WTC11 (cell line): Measurements from ENCODE around the gene TMPRSS6. TPM values are rescaled to one million over a fixed set of nuclear protein-coding genes. Genes with fewer than 3 reads are reported as not detected.

Experiments
- ATAC-seq: fragments of 200-7000 bp; cut with Tn5 transposase; 2 replicates; pipeline ENCODE4 v1.10.0; 2021; ENCODE audit warnings: mild to moderate bottlenecking, moderate library complexity
- CTCF ChIA-PET: fragments of 300-600 bp; sonication (Branson Sonifier 250); formaldehyde crosslinking; loops from one replicate; lab custom pipeline; 2021; ENCODE audit warnings: antibody characterized with exemption; lab: Charles Lee
- POLR2A ChIA-PET: fragments of 350-600 bp; sonication (Branson Sonifier 250); formaldehyde crosslinking; loops from one replicate; lab custom pipeline; 2021; ENCODE audit warnings: antibody characterized with exemption; lab: Charles Lee
- DNase-seq: peaks from one replicate; pipeline ENCODE4 v3.0.0; 2021; ENCODE audit warnings: low spot score
- H3K27ac Mint-ChIP-seq: 2 replicates; pipeline ENCODE4 v1.8.0; 2021; ENCODE audit warnings: mixed read lengths
- H3K27me3 Mint-ChIP-seq: 2 replicates; pipeline ENCODE4 v1.8.0; 2021; ENCODE audit warnings: low read depth, mild to moderate bottlenecking, moderate library complexity, mixed read lengths
- H3K36me3 Mint-ChIP-seq: 2 replicates; pipeline ENCODE4 v1.8.0; 2021; ENCODE audit warnings: mixed read lengths
- H3K4me1 Mint-ChIP-seq: 2 replicates; pipeline ENCODE4 v1.8.0; 2022; ENCODE audit warnings: mixed read lengths
- H3K4me3 Mint-ChIP-seq: 2 replicates; pipeline ENCODE4 v1.8.0; 2021; ENCODE audit warnings: mild to moderate bottlenecking, moderate library complexity, mixed read lengths
- H3K9me3 Mint-ChIP-seq: 2 replicates; pipeline ENCODE4 v1.8.0; 2021; ENCODE audit warnings: mixed read lengths
- ATF2 ChIP-seq: sonication (generic); formaldehyde crosslinking; IDR thresholded peaks from 2 replicates; pipeline ENCODE4 v1.8.1; 2022; ENCODE audit warnings: low read depth, missing genetic modification reagents, borderline replicate concordance
- CBFB ChIP-seq: sonication (generic); formaldehyde crosslinking; IDR thresholded peaks from 2 replicates; pipeline ENCODE4 v1.8.1; 2022; ENCODE audit warnings: mild to moderate bottlenecking, low read depth, missing genetic modification reagents
- CDX4 ChIP-seq: fragments of 250-450 bp; sonication (Bioruptor Pico); IDR thresholded peaks from 2 replicates; pipeline ENCODE4 v1.9.0; 2021; ENCODE audit warnings: moderate library complexity, mild to moderate bottlenecking, inconsistent platforms, borderline replicate concordance
- CREM ChIP-seq: sonication (generic); formaldehyde crosslinking; IDR thresholded peaks from 2 replicates; pipeline ENCODE4 v1.8.1; 2022; ENCODE audit warnings: mild to moderate bottlenecking, missing genetic modification reagents, moderate library complexity
- E2F1 ChIP-seq: sonication (generic); formaldehyde crosslinking; IDR thresholded peaks from 2 replicates; pipeline ENCODE4 v1.8.0; 2022; ENCODE audit warnings: mild to moderate bottlenecking, missing genetic modification reagents
- ELF4 ChIP-seq: sonication (generic); formaldehyde crosslinking; IDR thresholded peaks from 2 replicates; pipeline ENCODE4 v1.8.1; 2022; ENCODE audit warnings: low read depth, mild to moderate bottlenecking, moderate library complexity, missing genetic modification reagents
- EMX1 ChIP-seq: fragments of 250-450 bp; sonication (Bioruptor Pico); IDR thresholded peaks from 2 replicates; pipeline ENCODE4 v1.8.0; 2021; ENCODE audit warnings: mild to moderate bottlenecking
- GRHL2 ChIP-seq: fragments of 250-450 bp; sonication (Bioruptor Pico); IDR thresholded peaks from 2 replicates; pipeline ENCODE4 v1.8.0; 2022; ENCODE audit warnings: mild to moderate bottlenecking, moderate library complexity; ENCODE audit not compliant: insufficient replicate concordance, severe bottlenecking
- IRF2 ChIP-seq: sonication (generic); formaldehyde crosslinking; IDR thresholded peaks from 2 replicates; pipeline ENCODE4 v1.8.0; 2022; ENCODE audit warnings: low read depth, missing genetic modification reagents, borderline replicate concordance
- SOX15 ChIP-seq: fragments of 250-450 bp; sonication (Bioruptor Pico); IDR thresholded peaks from 2 replicates; pipeline ENCODE4 v1.9.0; 2021; ENCODE audit warnings: mild to moderate bottlenecking
- SP1 ChIP-seq: sonication (generic); formaldehyde crosslinking; conservative IDR thresholded peaks from 2 replicates; pipeline ENCODE4 v1.8.1; 2022; ENCODE audit warnings: missing genetic modification reagents
- TCF7 ChIP-seq: sonication (generic); formaldehyde crosslinking; IDR thresholded peaks from 2 replicates; pipeline ENCODE4 v1.8.0; 2022; ENCODE audit warnings: mild to moderate bottlenecking, low read depth, missing genetic modification reagents, moderate library complexity
- ZNF232 ChIP-seq: sonication (generic); formaldehyde crosslinking; IDR thresholded peaks from 2 replicates; pipeline ENCODE4 v1.8.0; 2022; ENCODE audit warnings: mild to moderate bottlenecking, missing genetic modification reagents
- ZNF263 ChIP-seq: sonication (generic); formaldehyde crosslinking; IDR thresholded peaks from 2 replicates; pipeline ENCODE4 v1.8.1; 2022; ENCODE audit warnings: low read depth, mild to moderate bottlenecking, moderate library complexity, missing genetic modification reagents
- total RNA-seq: library from RNA; stranded (reverse); gene quantifications from 3 replicates; pipeline ENCODE4 v1.2.3, GENCODE V29; 2021
- TF ChIP-seq, protein P1 (sequence below): sonication (generic); formaldehyde crosslinking; IDR thresholded peaks from 2 replicates; pipeline ENCODE4 v1.8.0; 2022; ENCODE audit warnings: mild to moderate bottlenecking, missing genetic modification reagents
- TF ChIP-seq, protein P2 (sequence below): sonication (generic); formaldehyde crosslinking; IDR thresholded peaks from 2 replicates; pipeline ENCODE4 v1.8.0; 2023; ENCODE audit warnings: missing genetic modification reagents
- TF ChIP-seq, protein P3 (sequence below): fragments of 250-450 bp; sonication (Bioruptor Pico); IDR thresholded peaks from 2 replicates; pipeline ENCODE4 v1.9.0; 2021; ENCODE audit warnings: mild to moderate bottlenecking
- TF ChIP-seq, protein P4 (sequence below): sonication (generic); formaldehyde crosslinking; IDR thresholded peaks from 2 replicates; pipeline ENCODE4 v1.8.0; 2023; ENCODE audit warnings: mild to moderate bottlenecking, missing genetic modification reagents

The TMPRSS6 gene
- total RNA-seq, 1 experiment from 2014 or later: 0.11 TPM

- TF ChIP-seq E2F1 (CRISPR knock-in tag) (no peak), CDX4 (CRISPR knock-in tag) (no peak), ATF2 (no peak)
These were observed 38.8 kb downstream of the TMPRSS6 start (continued) for GRCh38 chr22:37070744-37071143.

GRCh38 chr22:37070334-37070733 lies 39.2 kb downstream of the TMPRSS6 start:
- CTCF ChIA-PET: interaction anchor here (1.0 to 2.3 kb wide), 5 partner anchors 24 to 288 kb away, joined by 3 to 8 read pairs (median 4); no protein-coding TSS in a partner anchor

DNA sequence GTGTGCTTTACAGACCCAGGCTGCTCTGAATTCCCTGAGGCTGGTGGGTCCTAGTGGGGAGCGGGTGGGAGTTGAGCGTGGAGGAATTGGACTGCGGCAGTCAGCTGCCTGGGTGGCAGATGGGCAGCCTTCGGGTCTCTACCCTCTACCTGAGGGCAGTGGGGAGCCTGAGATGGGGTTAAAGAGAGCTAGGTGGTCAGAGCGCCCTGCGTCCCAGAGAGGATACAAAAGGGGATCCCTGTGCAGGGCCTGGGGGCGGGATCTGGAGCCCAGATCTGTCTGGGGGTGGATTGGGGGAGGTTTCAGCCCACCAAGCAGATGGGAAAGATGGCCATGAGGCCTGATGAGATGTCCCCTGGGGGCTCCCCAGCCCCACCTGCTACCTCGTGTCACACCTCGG lies 39.8 kb downstream of the TMPRSS6 start:
- no peaks in the 10 kb centered on the region for H3K9me3 Mint-ChIP-seq
- H3K4me3 Mint-ChIP-seq: no peak overlapping the region
- ChIA-PET CTCF (interaction anchor here (1.0 to 2.3 kb wide), 7 partner anchors 24 to 288 kb away, joined by 3 to 8 read pairs (median 4); no protein-coding TSS in a partner anchor), POLR2A (interaction anchor here (0.5 to 0.6 kb wide), 2 partner anchors 265 to 756 kb away, joined by 3 to 5 read pairs; no protein-coding TSS in a partner anchor)
- TF ChIP-seq, protein P1, sequence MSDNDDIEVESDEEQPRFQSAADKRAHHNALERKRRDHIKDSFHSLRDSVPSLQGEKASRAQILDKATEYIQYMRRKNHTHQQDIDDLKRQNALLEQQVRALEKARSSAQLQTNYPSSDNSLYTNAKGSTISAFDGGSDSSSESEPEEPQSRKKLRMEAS: no peak
- TF ChIP-seq, protein P2, sequence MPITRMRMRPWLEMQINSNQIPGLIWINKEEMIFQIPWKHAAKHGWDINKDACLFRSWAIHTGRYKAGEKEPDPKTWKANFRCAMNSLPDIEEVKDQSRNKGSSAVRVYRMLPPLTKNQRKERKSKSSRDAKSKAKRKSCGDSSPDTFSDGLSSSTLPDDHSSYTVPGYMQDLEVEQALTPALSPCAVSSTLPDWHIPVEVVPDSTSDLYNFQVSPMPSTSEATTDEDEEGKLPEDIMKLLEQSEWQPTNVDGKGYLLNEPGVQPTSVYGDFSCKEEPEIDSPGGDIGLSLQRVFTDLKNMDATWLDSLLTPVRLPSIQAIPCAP (CRISPR knock-in tag): no peak
- TF ChIP-seq CREM: no peak
- no peak for DNase-seq
- peaks cover 37% of the 10 kb centered on the region for H3K27me3 Mint-ChIP-seq
- no peaks in the 10 kb centered on the region for H3K36me3 Mint-ChIP-seq
- H3K27ac Mint-ChIP-seq: no peak overlapping the region
- H3K4me1 Mint-ChIP-seq: peaks cover 2% of the 10 kb centered on the region; the same call in 1 of the 2 replicates
- no peak for ATAC-seq

More at GRCh38 chr22:37070334-37070733, 39.2 kb downstream of the TMPRSS6 start:
- DNase-seq (no peak), ATAC-seq (no peak)
- Mint-ChIP-seq H3K9me3 (no peaks in the 10 kb centered on the region), H3K36me3 (no peaks in the 10 kb centered on the region), H3K27me3 (peaks cover 34% of the 10 kb centered on the region), H3K4me3 (no peak overlapping the region), H3K4me1 (peaks cover 2% of the 10 kb centered on the region; the same call in 1 of the 2 replicates), H3K27ac (no peak overlapping the region)
- TF ChIP-seq, protein P3, sequence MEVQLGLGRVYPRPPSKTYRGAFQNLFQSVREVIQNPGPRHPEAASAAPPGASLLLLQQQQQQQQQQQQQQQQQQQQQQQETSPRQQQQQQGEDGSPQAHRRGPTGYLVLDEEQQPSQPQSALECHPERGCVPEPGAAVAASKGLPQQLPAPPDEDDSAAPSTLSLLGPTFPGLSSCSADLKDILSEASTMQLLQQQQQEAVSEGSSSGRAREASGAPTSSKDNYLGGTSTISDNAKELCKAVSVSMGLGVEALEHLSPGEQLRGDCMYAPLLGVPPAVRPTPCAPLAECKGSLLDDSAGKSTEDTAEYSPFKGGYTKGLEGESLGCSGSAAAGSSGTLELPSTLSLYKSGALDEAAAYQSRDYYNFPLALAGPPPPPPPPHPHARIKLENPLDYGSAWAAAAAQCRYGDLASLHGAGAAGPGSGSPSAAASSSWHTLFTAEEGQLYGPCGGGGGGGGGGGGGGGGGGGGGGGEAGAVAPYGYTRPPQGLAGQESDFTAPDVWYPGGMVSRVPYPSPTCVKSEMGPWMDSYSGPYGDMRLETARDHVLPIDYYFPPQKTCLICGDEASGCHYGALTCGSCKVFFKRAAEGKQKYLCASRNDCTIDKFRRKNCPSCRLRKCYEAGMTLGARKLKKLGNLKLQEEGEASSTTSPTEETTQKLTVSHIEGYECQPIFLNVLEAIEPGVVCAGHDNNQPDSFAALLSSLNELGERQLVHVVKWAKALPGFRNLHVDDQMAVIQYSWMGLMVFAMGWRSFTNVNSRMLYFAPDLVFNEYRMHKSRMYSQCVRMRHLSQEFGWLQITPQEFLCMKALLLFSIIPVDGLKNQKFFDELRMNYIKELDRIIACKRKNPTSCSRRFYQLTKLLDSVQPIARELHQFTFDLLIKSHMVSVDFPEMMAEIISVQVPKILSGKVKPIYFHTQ (CRISPR knock-in tag): no peak
- TF ChIP-seq ZNF232 (no peak), SP1 (no peak), EMX1 (no peak), SOX15 (no peak), GRHL2 (no peak), IRF2 (CRISPR knock-in tag) (no peak), CBFB (CRISPR knock-in tag) (no peak), TCF7 (no peak), ELF4 (CRISPR knock-in tag) (no peak), ZNF263 (CRISPR knock-in tag) (no peak)
- TF ChIP-seq, protein P1: no peak
- TF ChIP-seq, protein P4, sequence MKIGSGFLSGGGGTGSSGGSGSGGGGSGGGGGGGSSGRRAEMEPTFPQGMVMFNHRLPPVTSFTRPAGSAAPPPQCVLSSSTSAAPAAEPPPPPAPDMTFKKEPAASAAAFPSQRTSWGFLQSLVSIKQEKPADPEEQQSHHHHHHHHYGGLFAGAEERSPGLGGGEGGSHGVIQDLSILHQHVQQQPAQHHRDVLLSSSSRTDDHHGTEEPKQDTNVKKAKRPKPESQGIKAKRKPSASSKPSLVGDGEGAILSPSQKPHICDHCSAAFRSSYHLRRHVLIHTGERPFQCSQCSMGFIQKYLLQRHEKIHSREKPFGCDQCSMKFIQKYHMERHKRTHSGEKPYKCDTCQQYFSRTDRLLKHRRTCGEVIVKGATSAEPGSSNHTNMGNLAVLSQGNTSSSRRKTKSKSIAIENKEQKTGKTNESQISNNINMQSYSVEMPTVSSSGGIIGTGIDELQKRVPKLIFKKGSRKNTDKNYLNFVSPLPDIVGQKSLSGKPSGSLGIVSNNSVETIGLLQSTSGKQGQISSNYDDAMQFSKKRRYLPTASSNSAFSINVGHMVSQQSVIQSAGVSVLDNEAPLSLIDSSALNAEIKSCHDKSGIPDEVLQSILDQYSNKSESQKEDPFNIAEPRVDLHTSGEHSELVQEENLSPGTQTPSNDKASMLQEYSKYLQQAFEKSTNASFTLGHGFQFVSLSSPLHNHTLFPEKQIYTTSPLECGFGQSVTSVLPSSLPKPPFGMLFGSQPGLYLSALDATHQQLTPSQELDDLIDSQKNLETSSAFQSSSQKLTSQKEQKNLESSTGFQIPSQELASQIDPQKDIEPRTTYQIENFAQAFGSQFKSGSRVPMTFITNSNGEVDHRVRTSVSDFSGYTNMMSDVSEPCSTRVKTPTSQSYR (CRISPR knock-in tag): no peak
- POLR2A ChIA-PET: interaction anchor here (0.5 kb wide), 1 partner anchor 757 kb away, joined by 5 read pairs; no protein-coding TSS in a partner anchor
